GM21447 (cell line): ENCODE measurements around the gene KAZN.
"Not testable (repeated sequence)": the region's sequence is repeated elsewhere in the genome, so short reads cannot be mapped to it uniquely, and the experiment has no call there.

Source experiments
- ATAC-seq: cut with Tn5 transposase; IDR thresholded peaks from one replicate; pipeline ENCODE4 v1.9.1; 2021; ENCODE audit not compliant: unreplicated experiment

Gene KAZN

GRCh38 chr1:15039017-15039648 lies 440.6 kb downstream of the KAZN start:
- ATAC-seq = no peak

GRCh38 chr1:15039901-15040300 lies 441.4 kb downstream of the KAZN start:
- no peak for ATAC-seq

DNA sequence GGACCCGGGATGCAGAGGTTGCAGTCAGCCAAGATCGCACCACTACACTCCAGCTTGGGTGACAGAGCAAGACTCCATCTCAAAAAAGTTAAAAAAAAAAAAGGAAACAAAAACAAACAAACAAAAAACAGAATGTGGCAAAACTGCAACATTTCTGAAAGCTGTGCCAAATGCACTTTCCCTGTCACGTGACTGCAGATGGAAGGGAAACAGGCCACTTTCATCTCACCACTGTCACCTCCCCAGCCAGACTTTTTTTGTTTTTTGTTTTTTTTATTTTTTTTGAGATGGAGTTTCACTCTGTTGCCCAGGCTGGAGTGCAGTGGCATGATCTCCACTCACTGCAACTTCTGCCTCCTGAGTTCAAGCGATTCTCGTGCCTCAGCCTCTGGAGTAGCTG lies 442.2 kb downstream of the KAZN start:
- ATAC-seq = not testable (repeated sequence)

- ATAC-seq = no peak
These were observed 444.4 kb downstream of the KAZN start for GRCh38 chr1:15042866-15043265.

- no peak for ATAC-seq
These were observed 445.4 kb downstream of the KAZN start for GRCh38 chr1:15043934-15044333.

- ATAC-seq = no peak
These were observed 446.6 kb downstream of the KAZN start for GRCh38 chr1:15045123-15045522.

- no peak for ATAC-seq
These were observed 448.1 kb downstream of the KAZN start for GRCh38 chr1:15046487-15047165.

GRCh38 chr1:15047237-15047636 lies 448.8 kb downstream of the KAZN start:
- ATAC-seq = no peak

DNA sequence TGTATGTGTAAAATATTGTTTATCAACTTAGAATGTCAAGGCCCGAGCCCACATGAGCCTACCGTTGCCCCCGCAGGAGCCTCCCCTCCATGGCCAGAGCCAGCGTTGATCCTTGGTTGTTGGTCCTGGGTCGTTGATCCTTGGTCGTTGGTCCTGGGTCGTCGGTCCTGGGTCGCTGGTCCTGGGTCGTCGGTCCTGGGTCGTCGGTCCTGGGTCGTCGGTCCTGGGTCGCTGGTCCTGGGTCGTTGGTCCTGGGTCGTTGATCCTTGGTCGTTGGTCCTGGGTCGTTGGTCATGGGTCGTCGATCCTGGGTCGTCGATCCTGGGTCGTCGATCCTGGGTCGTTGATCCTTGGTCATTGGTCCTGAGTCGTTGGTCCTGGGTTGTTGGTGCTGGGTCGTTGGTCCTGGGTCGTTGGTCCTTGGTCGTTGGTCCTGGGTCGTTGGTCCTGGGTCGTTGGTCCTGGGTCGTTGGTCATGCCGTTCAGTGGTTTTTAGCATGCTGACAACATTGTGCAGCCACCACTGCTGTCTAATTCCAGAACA lies 450.0 kb downstream of the KAZN start:
- ATAC-seq = no peak

- ATAC-seq = no peak
These were observed 450.6 kb downstream of the KAZN start for GRCh38 chr1:15049067-15049466.

DNA sequence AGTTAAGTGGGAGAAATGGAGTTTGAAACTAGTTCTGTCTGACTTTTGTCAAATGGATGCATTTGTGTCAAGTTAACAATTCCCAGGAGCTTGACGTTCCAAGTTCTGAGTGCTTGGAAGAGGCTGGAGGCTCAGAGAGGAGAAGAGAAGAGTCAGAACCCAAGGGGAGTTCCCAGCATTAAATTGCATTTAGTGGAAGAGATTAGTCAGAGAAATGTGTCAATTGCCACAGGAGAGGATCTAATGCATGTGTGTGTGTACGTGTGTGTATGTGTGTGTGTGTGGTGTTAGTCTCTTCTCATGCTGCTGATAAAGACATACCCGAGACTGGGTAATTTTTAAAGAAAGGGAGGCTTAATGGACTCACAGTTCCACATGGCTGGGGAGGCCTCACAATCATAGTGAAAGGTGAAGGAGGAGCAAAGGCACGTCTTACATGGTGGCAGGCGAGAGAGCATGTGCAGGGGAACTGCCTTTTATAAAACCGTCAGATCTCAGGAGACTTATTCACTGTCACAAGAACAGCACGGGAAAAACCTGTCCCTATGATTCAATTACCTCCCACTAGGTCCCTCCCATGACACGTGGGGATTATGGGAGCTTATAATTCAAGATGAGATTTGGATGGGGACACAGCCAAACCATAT lies 453.5 kb downstream of the KAZN start:
- ATAC-seq = no peak

- ATAC-seq = no peak
These were observed 454.7 kb downstream of the KAZN start for GRCh38 chr1:15053153-15053552.

DNA sequence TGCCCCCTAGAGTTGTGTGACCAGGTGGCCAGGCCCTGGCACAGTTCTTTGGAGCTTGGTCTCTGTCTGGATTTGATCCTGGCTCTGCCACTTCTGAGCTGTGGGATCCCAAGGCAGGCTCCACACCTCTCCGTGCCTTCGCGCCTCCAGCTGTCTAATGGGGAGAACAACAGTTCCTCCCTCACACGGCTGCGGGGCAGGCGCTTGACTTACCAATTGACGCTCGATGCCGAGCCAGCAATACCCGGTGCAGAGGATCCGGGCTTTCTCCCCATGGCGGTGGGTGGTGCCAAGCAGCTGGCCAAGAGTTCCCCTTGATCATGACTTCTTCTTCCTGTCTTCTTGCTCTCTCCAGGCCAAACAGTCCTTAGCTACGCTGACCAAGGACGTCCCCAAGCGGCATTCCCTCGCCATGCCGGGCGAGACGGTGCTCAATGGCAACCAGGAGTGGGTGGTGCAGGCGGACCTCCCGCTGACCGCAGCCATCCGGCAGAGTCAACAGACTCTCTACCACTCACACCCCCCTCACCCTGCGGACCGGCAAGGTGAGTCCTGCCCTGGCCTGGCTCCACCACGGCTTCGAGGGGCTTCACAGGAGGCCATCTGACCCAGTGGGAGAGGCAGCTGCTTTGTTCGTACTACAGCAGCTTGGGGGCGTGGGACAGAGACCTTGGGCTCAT lies 457.4 kb downstream of the KAZN start:
- ATAC-seq = no peak

DNA sequence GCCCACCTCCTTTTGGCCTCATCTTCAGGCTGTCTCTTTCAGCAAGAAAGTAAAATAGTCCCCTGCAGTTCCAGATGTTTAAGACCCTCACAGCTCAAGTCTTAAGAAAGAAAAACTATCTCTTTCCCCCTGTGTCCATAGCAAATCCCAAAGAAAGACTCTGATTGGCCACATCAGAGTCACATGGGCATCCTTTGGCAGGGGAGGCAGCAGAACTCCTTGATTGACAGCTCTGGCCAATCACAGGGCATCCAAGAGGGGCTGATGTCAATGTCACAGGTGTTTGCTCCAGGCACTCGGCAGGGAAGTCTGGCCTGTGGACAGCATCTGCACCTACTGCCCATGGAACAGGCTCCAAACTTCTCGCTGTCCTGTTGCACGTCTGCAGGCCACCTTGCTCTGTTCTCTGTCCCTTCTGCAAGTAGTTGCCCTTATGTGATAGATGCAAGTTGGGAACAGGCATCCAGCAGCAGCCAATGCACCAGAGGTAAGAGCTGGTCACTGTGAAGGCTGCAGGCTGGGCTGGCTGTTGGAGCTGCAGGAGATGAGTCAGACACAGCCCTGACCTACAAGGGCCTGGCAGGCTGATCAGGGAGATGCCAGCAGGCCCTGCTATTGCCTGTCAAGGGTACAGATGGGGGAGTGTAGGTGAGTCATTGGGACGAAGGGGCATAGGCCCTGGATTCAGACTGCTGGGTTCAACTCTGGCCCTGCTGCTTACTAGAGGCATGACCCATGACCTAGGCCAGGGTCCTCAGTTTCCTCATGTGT lies 458.2 kb downstream of the KAZN start:
- ATAC-seq = no peak

DNA sequence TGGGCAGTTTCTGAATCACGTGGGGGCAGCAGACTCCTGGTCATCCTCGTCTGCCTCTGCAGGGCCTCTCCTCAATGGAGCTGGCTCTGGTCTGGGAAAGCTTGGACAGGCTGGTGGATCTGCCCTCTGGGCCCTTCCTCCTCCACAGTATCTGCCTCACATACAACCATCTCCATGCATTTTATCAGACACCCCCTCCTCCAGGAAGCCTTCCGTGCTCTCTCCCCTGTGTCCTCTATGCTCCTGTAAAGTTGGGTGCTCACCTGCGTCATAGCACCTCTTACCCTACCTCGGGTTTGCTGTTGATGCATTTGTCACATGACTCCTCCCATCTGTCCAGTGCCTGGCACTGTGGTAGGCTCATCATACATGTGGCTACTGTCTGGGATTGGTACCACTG lies 459.3 kb downstream of the KAZN start:
- no peak for ATAC-seq

DNA sequence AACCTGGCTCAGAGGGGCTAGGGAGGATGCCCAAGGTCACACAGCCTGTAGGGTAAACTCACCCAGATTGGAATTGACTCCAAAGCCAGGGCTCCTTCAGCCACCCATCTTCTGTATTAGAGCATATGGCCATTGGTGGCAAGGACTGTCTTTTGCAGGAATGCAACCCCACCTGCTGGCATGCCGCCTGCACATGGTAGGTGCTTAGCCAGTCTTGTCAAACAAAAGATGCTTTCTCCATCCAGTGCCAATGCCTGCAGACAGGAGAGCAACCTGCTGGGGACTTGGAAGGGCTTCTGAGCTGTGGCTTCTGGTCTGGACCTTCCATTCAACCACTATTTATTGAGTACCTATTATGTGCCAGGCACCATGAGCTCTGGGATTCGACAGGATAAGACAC lies 459.8 kb downstream of the KAZN start:
- ATAC-seq = no peak

DNA sequence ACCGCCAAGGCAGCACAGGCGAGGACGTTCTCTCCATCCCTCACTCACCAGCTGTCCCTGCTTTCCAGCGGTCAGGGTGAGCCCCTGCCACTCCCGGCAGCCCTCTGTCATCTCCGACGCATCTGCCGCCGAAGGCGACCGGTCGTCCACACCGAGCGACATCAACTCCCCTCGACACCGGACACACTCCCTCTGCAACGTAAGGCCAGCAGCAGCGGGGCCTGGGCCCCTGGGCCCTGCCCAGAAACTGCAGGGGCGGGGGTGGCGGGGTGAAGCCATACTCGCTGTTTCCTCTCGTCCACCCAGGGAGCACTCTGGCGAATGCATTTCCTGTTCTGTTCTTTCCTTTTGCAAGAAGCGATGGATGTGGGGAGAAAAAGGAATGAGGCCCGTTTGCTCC lies 461.6 kb downstream of the KAZN start:
- ATAC-seq = no peak

- ATAC-seq = no peak
These were observed 464.1 kb downstream of the KAZN start for GRCh38 chr1:15062479-15063099.

DNA sequence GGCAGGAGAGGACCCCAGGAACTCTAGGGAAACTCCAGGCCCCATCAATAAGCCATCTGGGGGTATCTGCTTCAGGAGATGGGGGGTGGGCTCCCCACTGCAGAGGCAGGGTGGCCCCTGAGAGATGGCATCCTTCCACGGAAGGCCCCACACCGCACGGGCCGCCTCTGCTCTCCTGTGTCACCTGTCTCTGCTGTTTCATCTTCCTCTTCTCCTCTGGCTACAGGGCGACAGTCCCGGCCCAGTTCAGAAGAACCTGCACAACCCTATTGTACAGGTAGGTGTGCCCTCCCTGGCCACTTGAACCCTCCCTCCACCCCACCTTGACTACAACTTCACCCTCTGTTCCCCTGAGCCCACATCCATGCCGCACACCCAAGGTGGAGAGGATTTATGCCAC lies 464.9 kb downstream of the KAZN start:
- no peak for ATAC-seq

GRCh38 chr1:15063783-15064182 lies 465.3 kb downstream of the KAZN start:
- ATAC-seq = no peak
